GM23338 (cell line): ENCODE measurements around the gene PNPLA3. TPM values are rescaled to one million over a fixed set of nuclear protein-coding genes. Genes with fewer than 3 reads are reported as not detected.

Source experiments
- ATAC-seq: fragments of 200-7000 bp; cut with Tn5 transposase; 3 replicates; pipeline ENCODE4 v1.9.1; 2020
- DNase-seq: peaks from one replicate; pipeline ENCODE4 v3.0.0-alpha.2; 2015; ENCODE audit warnings: low spot score
- H2AFZ ChIP-seq: fragments of 200-600 bp; sonication (generic); 2 replicates; pipeline ENCODE4 v1.8.0; 2016; ENCODE audit warnings: antibody characterized with exemption, mild to moderate bottlenecking, moderate library complexity
- H3F3A ChIP-seq: fragments of 200-600 bp; sonication (generic); replicated peaks from 2 replicates; pipeline ENCODE4 v1.8.0; 2017; ENCODE audit warnings: antibody characterized with exemption, mixed run types, low read depth
- H3K27ac ChIP-seq: fragments of 200-600 bp; sonication (generic); 2 replicates; pipeline ENCODE4 v1.6.1; 2016; ENCODE audit warnings: low read depth
- H3K27me3 ChIP-seq: fragments of 200-600 bp; sonication (generic); 2 replicates; pipeline ENCODE4 v1.8.0; 2016; ENCODE audit warnings: mild to moderate bottlenecking, mixed run types, moderate library complexity; ENCODE audit not compliant: insufficient read depth
- H3K36me3 ChIP-seq: fragments of 200-600 bp; sonication (generic); 2 replicates; pipeline ENCODE4 v1.8.0; 2016; ENCODE audit warnings: mild to moderate bottlenecking; ENCODE audit not compliant: insufficient read depth
- H3K4me1 ChIP-seq: fragments of 200-600 bp; sonication (generic); 2 replicates; pipeline ENCODE4 v1.8.0; 2016; ENCODE audit warnings: mild to moderate bottlenecking, moderate library complexity; ENCODE audit not compliant: insufficient read depth
- H3K4me2 ChIP-seq: fragments of 200-600 bp; sonication (generic); 2 replicates; pipeline ENCODE4 v1.7.1; 2017; ENCODE audit warnings: mixed run types
- H3K4me3 ChIP-seq: fragments of 200-600 bp; sonication (generic); 2 replicates; pipeline ENCODE4 v1.6.1; 2016; ENCODE audit warnings: mixed run types
- H3K79me2 ChIP-seq: fragments of 200-600 bp; sonication (generic); replicated peaks from 2 replicates; pipeline ENCODE4 v1.8.0; 2017; ENCODE audit warnings: mild to moderate bottlenecking; ENCODE audit not compliant: insufficient read depth
- H3K9me2 ChIP-seq: fragments of 200-600 bp; sonication (generic); 2 replicates; pipeline ENCODE4 v1.8.0; 2017; ENCODE audit not compliant: insufficient read depth
- H4K20me1 ChIP-seq: fragments of 200-600 bp; sonication (generic); replicated peaks from 2 replicates; pipeline ENCODE4 v1.8.0; 2017; ENCODE audit warnings: mild to moderate bottlenecking; ENCODE audit not compliant: insufficient read depth
- H3K27ac Mint-ChIP-seq: 2 replicates; pipeline ENCODE4 v1.8.0; 2020; ENCODE audit warnings: inconsistent platforms, mild to moderate bottlenecking, moderate library complexity, mixed read lengths
- H3K27me3 Mint-ChIP-seq: 3 replicates; pipeline ENCODE4 v1.8.0; 2022; ENCODE audit warnings: low read depth, mild to moderate bottlenecking, moderate library complexity, mixed read lengths, inconsistent platforms; ENCODE audit not compliant: insufficient read depth, poor library complexity
- H3K36me3 Mint-ChIP-seq: 3 replicates; pipeline ENCODE4 v1.8.0; 2021; ENCODE audit warnings: low read depth, mild to moderate bottlenecking, inconsistent platforms, moderate library complexity, mixed read lengths
- H3K4me1 Mint-ChIP-seq: 3 replicates; pipeline ENCODE4 v1.8.0; 2020; ENCODE audit warnings: mild to moderate bottlenecking, inconsistent platforms, mixed read lengths
- H3K4me3 Mint-ChIP-seq: 3 replicates; pipeline ENCODE4 v1.8.0; 2021; ENCODE audit warnings: moderate library complexity, mild to moderate bottlenecking, inconsistent platforms, mixed read lengths
- H3K9me3 Mint-ChIP-seq: 3 replicates; pipeline ENCODE4 v1.8.0; 2020; ENCODE audit warnings: moderate library complexity, mild to moderate bottlenecking, inconsistent platforms, mixed read lengths
- CREB1 ChIP-seq: fragments of 250-450 bp; sonication (Bioruptor Pico); IDR thresholded peaks from 2 replicates; pipeline ENCODE4 v1.5.0; 2020; ENCODE audit warnings: low read depth, mild to moderate bottlenecking, moderate library complexity
- CTCF ChIP-seq, 2 experiments: fragments of 200-600 bp in 1 of 2; sonication (generic) in 1 of 2; conservative IDR thresholded peaks; 2 replicates each; pipeline versions ENCODE4 v1.5.1 to v1.6.1; 2016 to 2017; ENCODE audit warnings: antibody characterized with exemption in 2 of 2, low read depth in 2 of 2, mild to moderate bottlenecking in 2 of 2, moderate library complexity in 1 of 2
- ETS1 ChIP-seq: IDR thresholded peaks from 2 replicates; pipeline ENCODE4 v1.6.1; 2016; ENCODE audit warnings: antibody characterized with exemption
- EZH2phosphoT487 ChIP-seq: fragments of 200-600 bp; sonication (generic); IDR thresholded peaks from one replicate; pipeline ENCODE4 v1.8.1; 2018; ENCODE audit warnings: antibody characterized with exemption; ENCODE audit not compliant: unreplicated experiment
- JUNB ChIP-seq: IDR thresholded peaks from one replicate; pipeline ENCODE4 v1.6.1; 2016; ENCODE audit warnings: antibody characterized with exemption; ENCODE audit not compliant: unreplicated experiment
- NANOG ChIP-seq: IDR thresholded peaks from 2 replicates; pipeline ENCODE4 v1.6.1; 2016; ENCODE audit warnings: antibody characterized with exemption, borderline replicate concordance
- POLR2AphosphoS5 ChIP-seq: IDR thresholded peaks from 2 replicates; pipeline ENCODE4 v1.6.1; 2016; ENCODE audit warnings: antibody characterized with exemption, low read depth
- REST ChIP-seq: IDR thresholded peaks from one replicate; pipeline ENCODE4 v1.6.1; 2018; ENCODE audit warnings: antibody characterized with exemption; ENCODE audit not compliant: unreplicated experiment
- STAT1 ChIP-seq: IDR thresholded peaks from one replicate; pipeline ENCODE4 v1.6.1; 2016; ENCODE audit warnings: antibody characterized with exemption; ENCODE audit not compliant: unreplicated experiment
- ZNF114 ChIP-seq: fragments of 250-450 bp; sonication (Bioruptor Pico); IDR thresholded peaks from 2 replicates; pipeline ENCODE4 v1.5.0; 2020; ENCODE audit warnings: mild to moderate bottlenecking, moderate library complexity
- ZNF331 ChIP-seq: fragments of 250-450 bp; sonication (Bioruptor Pico); IDR thresholded peaks from 2 replicates; pipeline ENCODE4 v1.5.0; 2020; ENCODE audit warnings: low read depth, mild to moderate bottlenecking, moderate library complexity
- ZNF462 ChIP-seq: fragments of 250-450 bp; sonication (Bioruptor Pico); IDR thresholded peaks from 2 replicates; pipeline ENCODE4 v1.5.0; 2020; ENCODE audit warnings: mild to moderate bottlenecking, moderate library complexity
- polyA plus RNA-seq: library from polyadenylated mRNA; unstranded; fragments of >200 nt; fragmentation: Nextera tagmentation; extraction: Ambion mirVana; gene quantifications from 2 replicates; pipeline ENCODE4 v1.2.1, GENCODE V29; 2016
- total RNA-seq: library from RNA; depleted of rRNA; stranded (reverse); fragments of >200 nt; shearing (Covaris generic); gene quantifications from 2 replicates; pipeline ENCODE4 v1.2.3, GENCODE V29; 2014

PNPLA3 gene
- total and polyA plus RNA-seq, 2 experiments from 2014 or later = 17.7 to 23.4 TPM

- TF ChIP-seq NANOG (no peak), POLR2AphosphoS5 (no peak), JUNB (no peak), ZNF331 (CRISPR knock-in tag) (no peak), STAT1 (no peak), EZH2phosphoT487 (no peak)
Measured at GRCh38 chr22:43988960-43989359, 65.4 kb downstream of the PNPLA3 start (continued).

- no peak overlapping the region for H3K4me3 ChIP-seq
- no peaks in the 10 kb centered on the region for H3K9me3 Mint-ChIP-seq
- peaks cover under 1% of the 10 kb centered on the region; the same call in 1 of the 2 replicates for H3K36me3 ChIP-seq
- peaks cover 3% of the 10 kb centered on the region; the same call in 2 of the 3 replicates for H3K4me1 Mint-ChIP-seq
- no peaks in the 10 kb centered on the region for H3K4me1 ChIP-seq
- no peaks in the 10 kb centered on the region for H3K9me2 ChIP-seq
- H3K4me2 ChIP-seq = no peak overlapping the region
- H3K4me3 Mint-ChIP-seq = no peak overlapping the region
- 0 out of 2 replicates have a peak, but pooled peaks cover 4% of the 10 kb centered on the region for H3F3A ChIP-seq
- DNase-seq = no peak
- no peaks in the 10 kb centered on the region; the same call in none of the 2 replicates for H4K20me1 ChIP-seq
- H2AFZ ChIP-seq = no peak overlapping the region
- peaks cover 7% of the 10 kb centered on the region for H3K27me3 Mint-ChIP-seq
- no peak overlapping the region for H3K27ac ChIP-seq
- ATAC-seq = no peak
- H3K79me2 ChIP-seq = 0 out of 2 replicates have a peak, but pooled peaks cover 3% of the 10 kb centered on the region
- peaks cover 72% of the 10 kb centered on the region for H3K36me3 Mint-ChIP-seq
- H3K27ac Mint-ChIP-seq = no peak overlapping the region
- H3K27me3 ChIP-seq = no peaks in the 10 kb centered on the region
- TF ChIP-seq NANOG (no peak), ZNF331 (CRISPR knock-in tag) (no peak), CTCF (conservative IDR thresholded peaks at IDR 0.05; ENCODE audit: low read depth in 2 of 2) (no peak), REST (no peak), ETS1 (no peak), ZNF462 (no peak), CREB1 (CRISPR knock-in tag) (no peak), POLR2AphosphoS5 (no peak), STAT1 (no peak), EZH2phosphoT487 (no peak), JUNB (no peak), ZNF114 (no peak)
Measured at GRCh38 chr22:43990044-43990443, 66.4 kb downstream of the PNPLA3 start.
